ENCODE results near the gene PPP1R3D. TPM values are rescaled to one million over a fixed set of nuclear protein-coding genes. Genes with fewer than 3 reads are reported as not detected.

The PPP1R3D gene
- polyA plus RNA-seq, 3 donors, result 2.0 to 3.9 (median 3.5) TPM

DNA sequence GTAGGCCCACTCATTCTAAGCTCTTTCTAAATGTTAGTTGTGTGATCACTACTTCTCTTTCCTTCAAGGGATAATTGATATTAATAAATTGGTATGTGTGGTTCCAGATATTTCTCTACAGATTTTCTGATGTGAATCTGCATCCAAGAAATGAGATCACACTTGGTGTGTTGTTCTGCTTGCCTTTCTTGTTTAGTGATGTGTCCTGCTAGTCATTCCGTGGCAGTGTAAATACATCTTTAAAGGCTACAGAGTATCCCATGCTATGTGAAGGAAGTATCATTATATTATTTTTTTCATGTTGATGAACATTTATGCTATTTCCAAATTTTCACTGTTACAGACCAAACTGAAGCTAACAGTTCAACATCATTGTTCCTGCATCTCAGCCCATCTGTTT is 31.3 kb upstream of the PPP1R3D start:
- Histone ChIP-seq H3K27ac (ENCODE audit: low read depth in 1 of 2, low read length in 2 of 2) (no peak overlapping the region), H3K4me1 (ENCODE audit: control insufficient read depth in 1 of 2, insufficient read depth in 2 of 2, low read length in 2 of 2) (peaks cover 20 to 23% of the 10 kb centered on the region in 2 donors), H2AFZ (ENCODE audit: insufficient read depth, low read depth, low read length, poor library complexity, severe bottlenecking) (no peak overlapping the region), H3K9me3 (replicated peaks in 1 of 2; ENCODE audit: control insufficient read depth in 1 of 2, insufficient read depth in 1 of 2, low read length in 2 of 2) (no peaks in the 10 kb centered on the region), H3K27me3 (ENCODE audit: control insufficient read depth in 2 of 2, insufficient read depth in 2 of 2, low read length in 2 of 2) (no peaks in the 10 kb centered on the region), H3K4me2 (replicated peaks; ENCODE audit: extremely low read depth, low read length, poor library complexity, severe bottlenecking) (no peak overlapping the region), H3K79me2 (ENCODE audit: insufficient read depth, low read length) (no peaks in the 10 kb centered on the region), H4K20me1 (ENCODE audit: insufficient read depth, low read length) (no peaks in the 10 kb centered on the region), H3K4me3 (replicated peaks in 1 of 3; ENCODE audit: low read depth in 2 of 3, low read length in 3 of 3) (no peak overlapping the region), H3K9ac (ENCODE audit: insufficient read depth, low read length, poor library complexity, severe bottlenecking) (no peak overlapping the region), H3K36me3 (replicated peaks in 1 of 2; ENCODE audit: control insufficient read depth in 1 of 2, insufficient read depth in 2 of 2, low read length in 2 of 2) (no peaks in the 10 kb centered on the region)
- Mint-ChIP-seq H3K9me3 (peaks cover 0 to 3% (median 0%) of the 10 kb centered on the region in 7 donors), H3K27me3 (ENCODE audit: low read depth in 3 of 3) (peaks cover 0 to 2% (median 2%) of the 10 kb centered on the region in 3 donors), H3K4me3 (no peak overlapping the region), H3K27ac (peak overlapping the region in 3 of 7 donors; percentile 33 to 70 (median 37)), H3K36me3 (peaks cover 0 to 3% of the 10 kb centered on the region in 2 donors), H3K4me1 (peaks cover 25% of the 10 kb centered on the region)
- intact Hi-C loops (cut with micrococcal nuclease), result no loop called here
- DNase-seq, result no peak
- TF ChIP-seq, protein P1, sequence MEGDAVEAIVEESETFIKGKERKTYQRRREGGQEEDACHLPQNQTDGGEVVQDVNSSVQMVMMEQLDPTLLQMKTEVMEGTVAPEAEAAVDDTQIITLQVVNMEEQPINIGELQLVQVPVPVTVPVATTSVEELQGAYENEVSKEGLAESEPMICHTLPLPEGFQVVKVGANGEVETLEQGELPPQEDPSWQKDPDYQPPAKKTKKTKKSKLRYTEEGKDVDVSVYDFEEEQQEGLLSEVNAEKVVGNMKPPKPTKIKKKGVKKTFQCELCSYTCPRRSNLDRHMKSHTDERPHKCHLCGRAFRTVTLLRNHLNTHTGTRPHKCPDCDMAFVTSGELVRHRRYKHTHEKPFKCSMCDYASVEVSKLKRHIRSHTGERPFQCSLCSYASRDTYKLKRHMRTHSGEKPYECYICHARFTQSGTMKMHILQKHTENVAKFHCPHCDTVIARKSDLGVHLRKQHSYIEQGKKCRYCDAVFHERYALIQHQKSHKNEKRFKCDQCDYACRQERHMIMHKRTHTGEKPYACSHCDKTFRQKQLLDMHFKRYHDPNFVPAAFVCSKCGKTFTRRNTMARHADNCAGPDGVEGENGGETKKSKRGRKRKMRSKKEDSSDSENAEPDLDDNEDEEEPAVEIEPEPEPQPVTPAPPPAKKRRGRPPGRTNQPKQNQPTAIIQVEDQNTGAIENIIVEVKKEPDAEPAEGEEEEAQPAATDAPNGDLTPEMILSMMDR (IDR thresholded peaks at IDR 0.05), result no peak
- no CpG with 5 or more reads among the region's 1 CpG for WGBS (ENCODE audit: insufficient coverage)

DNA sequence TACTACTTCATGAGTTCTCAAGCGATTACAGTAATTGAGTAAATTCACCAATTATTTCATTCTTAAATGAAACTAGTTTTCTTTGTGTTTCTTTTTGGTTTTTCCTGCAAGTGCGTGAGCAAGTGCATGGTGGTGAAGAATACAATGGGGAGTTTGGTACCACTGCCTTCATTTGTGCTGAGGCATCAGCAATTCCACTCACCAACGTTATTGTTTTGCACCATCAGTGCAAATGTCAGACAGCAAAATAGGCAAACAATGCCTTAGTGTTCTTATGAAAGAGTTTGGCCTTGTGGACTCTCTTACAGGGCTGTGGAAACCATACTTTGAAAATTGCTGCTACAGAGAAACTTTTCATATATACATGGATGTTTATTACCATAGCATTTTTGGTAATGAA is 26.3 kb upstream of the PPP1R3D start:
- no peak overlapping the region for H3K27ac Mint-ChIP-seq
- H3K4me3 ChIP-seq (replicated peaks in 1 of 3; ENCODE audit: low read depth in 2 of 3, low read length in 3 of 3), result no peak overlapping the region
- DNase-seq, result no peak
- H4K20me1 ChIP-seq (ENCODE audit: insufficient read depth, low read length), result no peaks in the 10 kb centered on the region
- H3K9me3 ChIP-seq (replicated peaks in 1 of 2; ENCODE audit: control insufficient read depth in 1 of 2, insufficient read depth in 1 of 2, low read length in 2 of 2), result no peaks in the 10 kb centered on the region
- no peak overlapping the region for H3K4me3 Mint-ChIP-seq
- peaks cover 19% of the 10 kb centered on the region for H3K4me1 Mint-ChIP-seq
- H3K36me3 ChIP-seq (replicated peaks in 1 of 2; ENCODE audit: control insufficient read depth in 1 of 2, insufficient read depth in 2 of 2, low read length in 2 of 2), result no peaks in the 10 kb centered on the region
- no CpG with 5 or more reads among the region's 3 CpGs for WGBS (ENCODE audit: insufficient coverage)
- H2AFZ ChIP-seq (ENCODE audit: insufficient read depth, low read depth, low read length, poor library complexity, severe bottlenecking), result no peak overlapping the region
- H3K79me2 ChIP-seq (ENCODE audit: insufficient read depth, low read length), result no peaks in the 10 kb centered on the region
- H3K27ac ChIP-seq (ENCODE audit: low read depth in 1 of 2, low read length in 2 of 2), result no peak overlapping the region
- peaks cover 6 to 7% of the 10 kb centered on the region in 2 donors for H3K4me1 ChIP-seq (ENCODE audit: control insufficient read depth in 1 of 2, insufficient read depth in 2 of 2, low read length in 2 of 2)
- H3K36me3 Mint-ChIP-seq, result peaks cover 0 to 2% of the 10 kb centered on the region in 2 donors
- no peaks in the 10 kb centered on the region for H3K27me3 ChIP-seq (ENCODE audit: control insufficient read depth in 2 of 2, insufficient read depth in 2 of 2, low read length in 2 of 2)
- H3K4me2 ChIP-seq (replicated peaks; ENCODE audit: extremely low read depth, low read length, poor library complexity, severe bottlenecking), result no peak overlapping the region
- intact Hi-C loops (cut with micrococcal nuclease), result no loop called here
- H3K9me3 Mint-ChIP-seq, result no peaks in the 10 kb centered on the region
- peaks cover 2 to 3% (median 2%) of the 10 kb centered on the region in 3 donors for H3K27me3 Mint-ChIP-seq (ENCODE audit: low read depth in 3 of 3)
- TF ChIP-seq, protein P1 (IDR thresholded peaks at IDR 0.05), result no peak
- no peak overlapping the region for H3K9ac ChIP-seq (ENCODE audit: insufficient read depth, low read length, poor library complexity, severe bottlenecking)

Measured in CD14-positive monocyte (primary cell).